GM21619 (cell line): ENCODE measurements around the gene RBM43.
"Not testable (repeated sequence)": the region's sequence is repeated elsewhere in the genome, so short reads cannot be mapped to it uniquely, and the experiment has no call there.

Source experiments
- ATAC-seq: cut with Tn5 transposase; IDR thresholded peaks from one replicate; pipeline ENCODE4 v1.9.1; 2021; ENCODE audit not compliant: unreplicated experiment

The RBM43 gene

GRCh38 chr2:151269798-151270568, 8.3 kb upstream of the RBM43 start:
- ATAC-seq: no peak

DNA sequence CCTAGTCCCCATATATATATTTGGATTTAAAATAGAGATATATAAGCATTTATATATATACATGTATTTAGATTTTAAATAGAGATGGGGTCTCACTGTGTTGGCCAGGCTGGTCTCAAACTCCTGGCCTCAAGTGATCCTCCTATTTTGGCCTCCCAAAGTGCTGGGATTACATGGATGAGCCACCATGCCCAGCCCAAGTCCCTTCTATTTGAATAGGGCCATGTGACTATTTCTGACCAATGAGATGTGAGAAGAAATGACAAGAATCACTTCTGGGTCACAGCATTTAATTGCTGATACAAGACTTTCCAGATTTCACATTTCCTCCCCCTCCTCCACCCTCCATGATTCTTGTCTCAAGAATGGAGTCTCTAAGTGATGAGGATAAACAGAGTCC, 6.4 kb upstream of the RBM43 start:
- no peak for ATAC-seq

GRCh38 chr2:151267537-151267936, 5.9 kb upstream of the RBM43 start:
- ATAC-seq: no peak

- no peak for ATAC-seq
These were observed 4.3 kb upstream of the RBM43 start for GRCh38 chr2:151265991-151266390.

- ATAC-seq: no peak
These were observed 2.6 kb upstream of the RBM43 start for GRCh38 chr2:151264157-151264825.

- no peak for ATAC-seq
These were observed 966 bp upstream of the RBM43 start for GRCh38 chr2:151262629-151263028.

- no peak for ATAC-seq
These were observed 271 bp upstream of the RBM43 start for GRCh38 chr2:151261977-151262291.

DNA sequence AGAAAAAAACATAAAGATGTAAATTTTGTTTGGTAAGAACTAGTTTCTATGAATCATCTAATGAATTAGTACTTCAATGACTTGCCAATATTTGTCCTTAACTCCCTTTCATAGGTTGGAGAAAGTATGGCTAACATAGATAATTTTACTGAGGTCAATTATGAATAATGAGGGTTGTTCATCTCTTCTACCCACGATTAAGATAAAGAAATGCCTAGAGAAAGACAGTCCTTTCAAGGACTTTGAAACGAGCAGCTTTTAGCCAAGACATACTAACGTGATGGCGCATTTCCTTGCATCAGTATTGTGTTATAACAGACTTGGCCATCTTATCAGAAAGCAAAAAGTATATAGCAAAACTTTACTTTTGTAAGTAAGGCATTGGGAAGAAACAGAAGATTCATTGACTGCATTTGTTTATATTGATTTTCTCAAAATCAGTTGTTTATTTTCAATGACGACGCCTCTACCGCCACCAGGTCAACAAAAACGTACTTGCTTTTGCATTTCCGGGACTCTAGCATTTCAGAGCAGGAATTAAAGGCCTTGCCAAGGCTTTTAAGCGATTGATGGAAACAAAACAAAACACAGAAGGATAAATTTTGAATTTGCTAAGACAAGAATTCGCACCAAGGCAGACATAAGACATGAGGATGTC, 961 bp downstream of the RBM43 start:
- peak; percentile 8 for ATAC-seq

- ATAC-seq: no peak
These were observed 3.5 kb downstream of the RBM43 start for GRCh38 chr2:151258121-151258520.

DNA sequence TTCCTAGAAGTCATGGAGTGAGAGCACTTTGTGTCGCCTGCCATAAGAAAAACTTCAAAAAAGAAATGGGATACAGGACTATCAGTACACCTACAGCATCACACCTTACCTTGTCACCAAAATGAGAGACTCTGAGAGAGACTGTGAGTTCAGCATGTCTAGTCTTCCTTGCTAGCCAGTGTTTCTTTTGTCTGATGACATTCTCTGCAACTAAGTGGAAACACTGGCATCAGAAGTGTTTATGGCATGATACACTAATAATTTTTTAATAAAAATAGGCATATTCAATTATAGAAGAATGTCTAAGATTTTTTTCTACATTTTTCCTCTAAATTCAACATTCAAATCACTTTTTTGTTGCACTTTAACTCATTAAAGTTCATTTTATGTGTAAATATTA, 9.0 kb downstream of the RBM43 start:
- ATAC-seq: no peak

- no peak for ATAC-seq
These were observed 10.7 kb downstream of the RBM43 start for GRCh38 chr2:151251012-151251411.

- ATAC-seq: no peak
These were observed 14.2 kb downstream of the RBM43 start for GRCh38 chr2:151247432-151247831.

GRCh38 chr2:151246152-151246551, 15.5 kb downstream of the RBM43 start:
- ATAC-seq: no peak

DNA sequence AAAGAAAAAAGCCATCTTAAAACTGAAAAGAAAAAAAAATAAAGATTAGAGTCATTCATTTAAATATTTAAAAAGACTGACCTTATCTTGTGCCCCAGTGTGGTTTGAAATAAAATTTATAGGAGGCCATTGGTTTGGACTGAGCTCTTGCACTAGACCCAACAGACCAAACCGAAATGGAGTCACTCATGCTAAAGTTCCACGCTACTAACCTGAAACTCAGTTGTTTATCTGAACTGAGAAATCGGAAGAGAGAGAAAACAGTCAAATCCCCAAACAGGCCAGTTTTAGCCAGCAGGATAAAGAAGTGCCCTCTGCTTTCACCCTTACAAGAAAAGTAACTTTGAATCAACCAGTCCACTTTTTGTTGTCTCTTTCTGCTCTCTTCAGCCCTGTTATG, 18.2 kb downstream of the RBM43 start:
- no peak for ATAC-seq

- no peak for ATAC-seq
These were observed 20.4 kb downstream of the RBM43 start for GRCh38 chr2:151241224-151241623.

- no peak for ATAC-seq
These were observed 21.2 kb downstream of the RBM43 start for GRCh38 chr2:151240433-151240832.

DNA sequence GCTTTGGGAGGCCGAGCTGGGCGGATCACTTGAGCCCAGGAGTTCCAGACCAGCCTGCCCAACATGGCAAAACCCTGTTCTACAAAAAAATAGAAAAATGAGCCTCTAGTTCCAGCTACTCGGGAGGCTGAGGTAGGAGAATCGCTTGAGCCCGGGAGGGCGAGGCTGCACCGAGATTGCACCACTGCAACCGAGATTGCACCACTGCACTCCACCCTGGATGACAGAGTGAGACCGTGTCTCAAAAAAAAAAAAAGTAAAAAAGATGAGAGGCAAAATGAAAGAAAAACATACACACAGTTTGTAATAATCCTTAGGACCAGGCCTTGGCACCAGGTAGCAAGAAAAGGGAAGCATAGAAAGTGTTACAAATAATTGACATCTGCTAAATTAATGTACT, 22.0 kb downstream of the RBM43 start:
- no peak for ATAC-seq

DNA sequence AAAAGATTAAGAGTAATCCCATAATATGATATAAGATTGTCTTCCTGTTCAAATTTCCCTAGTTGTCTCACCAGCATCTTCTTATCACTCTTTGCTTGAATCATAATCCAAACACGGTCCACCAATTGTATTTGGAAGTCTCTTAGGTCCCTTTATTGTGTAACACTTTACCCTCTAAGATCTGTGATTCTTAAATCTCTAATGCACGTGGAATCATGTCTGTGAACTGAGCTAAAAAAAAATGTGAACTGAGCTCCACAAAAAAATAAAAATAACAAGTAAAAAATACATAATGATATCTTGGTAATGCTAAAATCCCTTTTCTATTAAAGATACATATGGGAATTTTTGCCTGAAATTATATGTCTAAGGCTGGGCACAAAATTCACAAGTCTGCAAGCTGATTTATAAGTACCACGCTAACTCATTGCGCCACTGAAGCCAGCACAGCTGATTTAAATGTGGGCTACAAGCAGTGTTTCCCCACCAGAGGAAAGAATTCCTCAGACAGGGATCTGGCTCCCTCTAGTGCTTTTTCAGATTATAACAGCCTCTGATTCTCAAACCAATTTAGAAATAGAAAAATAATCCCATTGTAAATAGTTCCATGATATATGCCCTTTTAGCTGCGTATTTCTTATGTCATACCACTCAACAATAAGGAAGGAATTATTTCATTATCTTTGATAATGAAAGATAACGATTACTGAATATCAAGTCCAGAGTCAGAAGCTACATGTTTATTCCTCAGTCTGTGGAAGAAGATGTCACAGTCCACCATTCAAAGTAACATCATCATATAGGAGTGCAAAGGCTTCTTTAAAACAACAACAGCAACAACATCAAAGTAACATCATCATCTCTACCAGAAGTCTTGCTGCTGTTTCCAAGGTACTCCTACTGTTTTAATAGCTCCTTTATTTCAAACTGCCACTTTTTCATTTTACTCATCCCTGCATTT, 22.9 kb downstream of the RBM43 start:
- ATAC-seq: peak; percentile 80

- ATAC-seq: no peak
These were observed 24.1 kb downstream of the RBM43 start for GRCh38 chr2:151237422-151238025.

GRCh38 chr2:151233760-151234159, 27.9 kb downstream of the RBM43 start:
- ATAC-seq: not testable (repeated sequence)

DNA sequence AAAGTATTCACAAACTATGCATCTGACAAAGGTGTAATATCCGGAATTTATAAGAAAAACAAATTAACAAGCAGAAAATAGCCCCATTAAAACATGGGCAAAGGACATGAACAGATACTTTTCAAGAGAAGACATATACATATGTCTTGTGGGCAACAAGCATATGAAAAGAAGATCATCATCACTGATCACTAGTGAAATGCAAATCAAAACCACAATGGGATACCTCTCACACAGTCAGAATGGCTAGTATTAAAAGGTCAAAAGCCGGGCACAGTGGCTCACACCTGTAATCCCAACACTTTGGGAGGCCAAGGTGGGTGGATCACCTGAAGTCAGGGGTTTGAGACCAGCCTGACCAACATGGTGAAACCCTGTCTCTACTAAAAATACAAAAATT, 28.4 kb downstream of the RBM43 start:
- ATAC-seq: not testable (repeated sequence)
